ENCODE results near the gene THOC1. TPM values are rescaled to one million over a fixed set of nuclear protein-coding genes. Genes with fewer than 3 reads are reported as not detected.

THOC1 gene
- total RNA-seq, 4 donors from 2014 or later, result 13.8 to 34.1 (median 21.8) TPM

DNA sequence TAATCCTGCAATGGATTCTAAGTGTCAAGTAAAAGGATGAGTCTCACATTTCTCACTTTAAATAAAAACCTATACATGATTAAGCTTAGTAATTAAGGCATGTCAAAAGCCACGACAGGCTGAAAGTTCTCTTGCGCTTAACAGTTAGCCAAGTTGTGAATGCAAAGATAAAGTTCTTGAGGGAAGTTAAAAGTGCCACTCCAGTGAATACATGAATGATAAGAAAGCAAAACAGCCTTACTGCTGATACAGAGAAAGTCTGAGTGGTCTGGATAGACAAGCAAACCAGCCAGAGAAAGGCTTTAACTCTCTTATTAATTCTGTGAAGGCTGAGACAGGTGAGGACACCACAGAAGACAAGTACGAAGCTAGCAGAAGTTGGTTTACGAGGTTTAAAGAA lies 12.7 kb downstream of the THOC1 start:
- DNase-seq (ENCODE audit: extremely low spot score), result no peak
- no peaks in the 10 kb centered on the region for H3K4me1 ChIP-seq
- no peak overlapping the region for H3K4me3 ChIP-seq
- intact Hi-C loops (cut with DNase I), result no loop called here
- H3K9me3 ChIP-seq, result no peaks in the 10 kb centered on the region
- H3K36me3 ChIP-seq, result peaks cover 52 to 100% (median 86%) of the 10 kb centered on the region in 4 donors
- 98% methylated on average over 4 of the region's 4 CpGs for WGBS
- no peak overlapping the region for H3K27ac ChIP-seq (replicated peaks in 1 of 4)
- TF ChIP-seq, protein P1, sequence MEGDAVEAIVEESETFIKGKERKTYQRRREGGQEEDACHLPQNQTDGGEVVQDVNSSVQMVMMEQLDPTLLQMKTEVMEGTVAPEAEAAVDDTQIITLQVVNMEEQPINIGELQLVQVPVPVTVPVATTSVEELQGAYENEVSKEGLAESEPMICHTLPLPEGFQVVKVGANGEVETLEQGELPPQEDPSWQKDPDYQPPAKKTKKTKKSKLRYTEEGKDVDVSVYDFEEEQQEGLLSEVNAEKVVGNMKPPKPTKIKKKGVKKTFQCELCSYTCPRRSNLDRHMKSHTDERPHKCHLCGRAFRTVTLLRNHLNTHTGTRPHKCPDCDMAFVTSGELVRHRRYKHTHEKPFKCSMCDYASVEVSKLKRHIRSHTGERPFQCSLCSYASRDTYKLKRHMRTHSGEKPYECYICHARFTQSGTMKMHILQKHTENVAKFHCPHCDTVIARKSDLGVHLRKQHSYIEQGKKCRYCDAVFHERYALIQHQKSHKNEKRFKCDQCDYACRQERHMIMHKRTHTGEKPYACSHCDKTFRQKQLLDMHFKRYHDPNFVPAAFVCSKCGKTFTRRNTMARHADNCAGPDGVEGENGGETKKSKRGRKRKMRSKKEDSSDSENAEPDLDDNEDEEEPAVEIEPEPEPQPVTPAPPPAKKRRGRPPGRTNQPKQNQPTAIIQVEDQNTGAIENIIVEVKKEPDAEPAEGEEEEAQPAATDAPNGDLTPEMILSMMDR (IDR thresholded peaks at IDR 0.05), result no peak
- TF ChIP-seq POLR2AphosphoS5 (IDR thresholded peaks at IDR 0.05), result no peak
- TF ChIP-seq POLR2A (IDR thresholded peaks at IDR 0.05; ENCODE audit: low read depth), result no peak
- no peak for TF ChIP-seq EP300 (IDR thresholded peaks at IDR 0.05)
- H3K27me3 ChIP-seq, result no peaks in the 10 kb centered on the region

DNA sequence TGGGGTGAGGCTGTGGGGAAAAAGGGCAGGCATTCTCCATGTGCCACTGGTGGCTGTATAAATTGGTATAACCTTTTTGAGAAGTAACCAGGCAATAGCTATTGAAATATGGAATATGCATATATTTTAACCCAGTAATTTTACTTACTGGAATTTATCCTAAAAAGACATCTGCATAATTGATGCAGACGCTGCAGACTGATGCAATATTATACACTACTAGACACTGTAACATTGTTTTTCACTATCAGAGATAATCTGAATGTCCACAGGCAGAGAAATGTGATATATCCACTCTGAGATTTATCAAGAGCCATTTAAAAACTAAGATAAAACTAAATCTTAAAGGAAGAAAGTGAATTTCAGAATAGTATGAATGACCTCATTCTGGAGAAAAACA lies 14.7 kb downstream of the THOC1 start:
- 94% methylated on average over 1 of the region's 1 CpG for WGBS
- Histone ChIP-seq H3K27ac (replicated peaks in 1 of 4) (no peak overlapping the region), H3K4me3 (no peak overlapping the region), H3K9me3 (no peaks in the 10 kb centered on the region), H3K27me3 (no peaks in the 10 kb centered on the region), H3K4me1 (no peaks in the 10 kb centered on the region), H3K36me3 (peaks cover 57 to 100% (median 88%) of the 10 kb centered on the region in 4 donors)
- no peak for DNase-seq (ENCODE audit: extremely low spot score)
- TF ChIP-seq EP300 (IDR thresholded peaks at IDR 0.05) (no peak), POLR2A (IDR thresholded peaks at IDR 0.05; ENCODE audit: low read depth) (no peak), POLR2AphosphoS5 (IDR thresholded peaks at IDR 0.05) (no peak)
- TF ChIP-seq, protein P1 (IDR thresholded peaks at IDR 0.05), result no peak
- intact Hi-C loops (cut with DNase I), result no loop called here

DNA sequence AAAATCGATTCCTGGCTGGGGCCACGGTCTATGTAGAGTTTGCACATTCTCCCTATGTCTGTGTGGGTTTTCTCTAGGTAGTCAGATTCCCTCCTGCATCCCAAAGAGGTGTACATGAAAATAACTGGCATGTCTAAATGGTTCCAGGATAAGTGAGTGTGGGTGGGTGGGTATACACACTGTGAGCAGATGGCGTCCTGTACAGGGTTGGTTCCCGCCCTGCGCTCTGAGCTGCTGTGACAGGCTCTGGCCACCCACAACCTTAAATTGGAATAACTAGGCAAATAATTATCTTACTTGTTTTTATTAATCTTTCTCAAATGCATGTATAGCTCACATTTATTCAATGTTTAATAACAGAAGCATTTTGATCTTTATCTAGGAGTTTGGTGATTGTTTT lies 16.3 kb downstream of the THOC1 start:
- Histone ChIP-seq H3K36me3 (peaks cover 62 to 99% (median 88%) of the 10 kb centered on the region in 4 donors), H3K4me1 (no peaks in the 10 kb centered on the region), H3K9me3 (no peaks in the 10 kb centered on the region), H3K27ac (replicated peaks in 1 of 4) (no peak overlapping the region), H3K4me3 (no peak overlapping the region), H3K27me3 (no peaks in the 10 kb centered on the region)
- intact Hi-C loops (cut with DNase I), result no loop called here
- 88% methylated on average over 5 of the region's 5 CpGs for WGBS
- no peak for DNase-seq (ENCODE audit: extremely low spot score)
- no peak for TF ChIP-seq EP300 (IDR thresholded peaks at IDR 0.05)
- TF ChIP-seq POLR2AphosphoS5 (IDR thresholded peaks at IDR 0.05), result no peak
- TF ChIP-seq, protein P1 (IDR thresholded peaks at IDR 0.05), result no peak
- TF ChIP-seq POLR2A (IDR thresholded peaks at IDR 0.05; ENCODE audit: low read depth), result no peak

DNA sequence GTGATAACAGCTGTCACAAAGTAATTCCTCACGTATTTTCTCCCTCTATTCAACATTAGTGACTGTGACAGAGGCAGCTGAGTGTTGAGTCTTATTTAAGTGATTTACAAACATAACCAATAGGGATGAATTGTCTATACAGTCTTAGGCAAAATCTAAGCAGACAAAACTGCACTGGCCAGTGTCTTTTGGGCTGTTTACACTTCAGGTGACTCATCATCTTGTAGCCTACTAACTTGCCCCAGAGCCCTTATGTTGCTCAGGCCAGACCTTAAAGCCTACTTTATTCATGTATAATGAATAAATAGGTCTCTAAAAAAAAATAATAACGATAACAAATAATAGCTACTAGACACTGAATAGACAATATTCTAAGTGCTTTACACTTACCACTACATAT lies 17.2 kb downstream of the THOC1 start:
- DNase-seq (ENCODE audit: extremely low spot score), result no peak
- H3K27ac ChIP-seq (replicated peaks in 1 of 4), result no peak overlapping the region
- H3K36me3 ChIP-seq, result peaks cover 55 to 99% (median 85%) of the 10 kb centered on the region in 4 donors
- H3K9me3 ChIP-seq, result no peaks in the 10 kb centered on the region
- no peaks in the 10 kb centered on the region for H3K27me3 ChIP-seq
- WGBS, result 97% methylated on average over 2 of the region's 2 CpGs
- H3K4me1 ChIP-seq, result no peaks in the 10 kb centered on the region
- TF ChIP-seq, protein P1 (IDR thresholded peaks at IDR 0.05), result no peak
- no peak for TF ChIP-seq POLR2AphosphoS5 (IDR thresholded peaks at IDR 0.05)
- no peak for TF ChIP-seq POLR2A (IDR thresholded peaks at IDR 0.05; ENCODE audit: low read depth)
- no peak for TF ChIP-seq EP300 (IDR thresholded peaks at IDR 0.05)
- intact Hi-C loops (cut with DNase I), result no loop called here
- H3K4me3 ChIP-seq, result no peak overlapping the region

DNA sequence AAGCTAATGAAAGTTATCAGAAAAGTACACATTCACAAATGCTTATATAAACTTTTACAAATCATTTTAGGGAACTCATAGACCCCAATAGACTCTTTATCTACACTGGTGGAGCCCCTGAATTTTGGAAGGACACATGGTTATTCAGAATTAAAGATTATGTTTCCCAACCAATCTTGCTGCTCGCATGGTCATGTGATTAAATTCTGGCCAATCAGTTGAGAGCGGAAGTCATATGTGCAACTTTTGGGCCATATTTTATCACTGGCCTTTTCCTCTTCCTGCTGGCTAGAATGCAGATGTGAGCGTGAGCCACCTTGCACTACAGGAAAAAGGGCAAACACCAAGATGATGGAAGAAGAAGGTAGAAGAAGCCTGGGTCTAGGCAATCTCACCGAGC lies 19.8 kb downstream of the THOC1 start:
- DNase-seq (ENCODE audit: extremely low spot score), result no peak
- intact Hi-C loops (cut with DNase I), result no loop called here
- 91% methylated on average over 4 of the region's 4 CpGs for WGBS

More for the DNA sequence above, 19.8 kb downstream of the THOC1 start:
- H3K4me1 ChIP-seq, result no peaks in the 10 kb centered on the region
- TF ChIP-seq POLR2A (IDR thresholded peaks at IDR 0.05; ENCODE audit: low read depth) (no peak), EP300 (IDR thresholded peaks at IDR 0.05) (no peak), POLR2AphosphoS5 (IDR thresholded peaks at IDR 0.05) (no peak)
- TF ChIP-seq, protein P1 (IDR thresholded peaks at IDR 0.05), result no peak
- peaks cover 43 to 98% (median 75%) of the 10 kb centered on the region in 4 donors for H3K36me3 ChIP-seq
- no peaks in the 10 kb centered on the region for H3K27me3 ChIP-seq
- no peaks in the 10 kb centered on the region for H3K9me3 ChIP-seq
- H3K4me3 ChIP-seq, result no peak overlapping the region
- H3K27ac ChIP-seq (replicated peaks in 1 of 4), result no peak overlapping the region

Data from esophagus muscularis mucosa (tissue), 4 donors.